ENCODE data around the gene HSPB2.
"Not testable (repeated sequence)": the region's sequence is repeated elsewhere in the genome, so short reads cannot be mapped to it uniquely, and the experiment has no call there.

Gene HSPB2

GRCh38 chr11:111921541-111922230 lies 9.2 kb downstream of the HSPB2 start:
- FAIRE-seq (no peak), DNase-seq (ENCODE audit: insufficient read length, low spot score) (no peak)
- TF ChIP-seq POLR2A (IDR thresholded peaks at IDR 0.05; ENCODE audit: low read depth, low read length), result no peak

DNA sequence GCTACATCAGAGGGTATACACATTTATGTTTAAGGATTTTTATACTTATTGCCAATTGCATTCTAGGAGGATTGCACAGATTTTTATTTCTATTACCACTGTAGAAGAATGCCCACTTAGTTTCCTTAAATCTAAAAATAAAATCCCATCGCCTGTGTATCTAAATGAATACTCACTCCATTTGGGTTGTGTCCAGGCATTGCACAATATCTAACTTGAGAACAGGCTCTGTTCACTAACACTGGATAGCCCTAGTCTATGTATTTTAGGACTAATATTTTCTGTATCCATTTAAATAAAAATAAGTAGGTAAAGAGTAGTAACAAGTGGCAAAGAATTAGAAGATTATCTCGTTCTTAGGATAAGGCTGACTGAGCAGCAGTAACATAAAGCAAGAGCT lies 10.3 kb downstream of the HSPB2 start:
- DNase-seq (ENCODE audit: insufficient read length, low spot score), result no peak
- no peak for FAIRE-seq
- no peak for TF ChIP-seq POLR2A (IDR thresholded peaks at IDR 0.05; ENCODE audit: low read depth, low read length)

DNA sequence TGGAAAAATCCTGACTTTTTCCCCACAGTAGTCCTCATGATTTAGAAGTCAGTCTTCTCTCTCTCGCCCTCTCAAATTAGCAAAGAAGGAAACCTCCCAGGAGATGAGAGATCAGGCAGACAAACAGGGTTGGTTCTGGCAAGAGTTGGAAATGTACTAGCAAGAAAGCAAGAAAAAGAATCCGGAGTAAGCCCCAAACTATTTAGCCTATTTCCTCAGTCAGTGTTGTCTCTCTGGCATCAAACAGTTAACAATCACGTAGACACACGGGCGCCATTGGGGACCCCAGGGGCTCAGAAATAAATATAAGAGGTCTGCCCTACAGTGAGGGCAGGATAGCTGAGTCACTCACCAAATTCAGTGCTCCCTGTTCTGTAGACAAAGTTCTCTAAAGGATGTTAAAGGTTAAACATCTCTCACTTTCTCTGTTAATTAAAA lies 10.8 kb downstream of the HSPB2 start:
- FAIRE-seq (no peak), DNase-seq (ENCODE audit: insufficient read length, low spot score) (no peak)
- no peak for TF ChIP-seq POLR2A (IDR thresholded peaks at IDR 0.05; ENCODE audit: low read depth, low read length)

DNA sequence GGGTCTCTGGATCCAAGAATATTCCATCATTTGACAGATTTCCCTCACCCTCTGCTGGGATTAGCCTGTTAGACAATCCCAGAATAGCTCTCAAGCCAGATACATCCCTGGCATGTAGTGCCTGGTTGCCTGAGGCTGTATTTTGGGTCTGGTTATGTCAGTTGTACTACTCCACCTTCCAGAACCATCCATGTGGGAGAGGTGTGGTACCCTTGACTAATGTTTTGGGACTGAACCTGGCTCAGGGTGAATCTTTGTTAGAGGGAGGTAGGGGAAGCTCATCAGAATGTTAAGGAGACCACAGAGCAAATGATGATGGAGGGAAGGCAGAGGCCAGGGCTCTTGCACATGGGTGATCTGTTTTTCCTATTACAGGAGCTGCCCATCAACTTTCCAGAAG lies 11.4 kb downstream of the HSPB2 start:
- TF ChIP-seq POLR2A (IDR thresholded peaks at IDR 0.05; ENCODE audit: low read depth, low read length), result no peak
- no peak for FAIRE-seq

GRCh38 chr11:111925953-111926352 lies 13.4 kb downstream of the HSPB2 start:
- DNase-seq (ENCODE audit: insufficient read length, low spot score) (no peak), FAIRE-seq (no peak)
- no peak for TF ChIP-seq POLR2A (IDR thresholded peaks at IDR 0.05; ENCODE audit: low read depth, low read length)

More for the DNA sequence above, 11.4 kb downstream of the HSPB2 start:
- DNase-seq (ENCODE audit: insufficient read length, low spot score), result no peak

DNA sequence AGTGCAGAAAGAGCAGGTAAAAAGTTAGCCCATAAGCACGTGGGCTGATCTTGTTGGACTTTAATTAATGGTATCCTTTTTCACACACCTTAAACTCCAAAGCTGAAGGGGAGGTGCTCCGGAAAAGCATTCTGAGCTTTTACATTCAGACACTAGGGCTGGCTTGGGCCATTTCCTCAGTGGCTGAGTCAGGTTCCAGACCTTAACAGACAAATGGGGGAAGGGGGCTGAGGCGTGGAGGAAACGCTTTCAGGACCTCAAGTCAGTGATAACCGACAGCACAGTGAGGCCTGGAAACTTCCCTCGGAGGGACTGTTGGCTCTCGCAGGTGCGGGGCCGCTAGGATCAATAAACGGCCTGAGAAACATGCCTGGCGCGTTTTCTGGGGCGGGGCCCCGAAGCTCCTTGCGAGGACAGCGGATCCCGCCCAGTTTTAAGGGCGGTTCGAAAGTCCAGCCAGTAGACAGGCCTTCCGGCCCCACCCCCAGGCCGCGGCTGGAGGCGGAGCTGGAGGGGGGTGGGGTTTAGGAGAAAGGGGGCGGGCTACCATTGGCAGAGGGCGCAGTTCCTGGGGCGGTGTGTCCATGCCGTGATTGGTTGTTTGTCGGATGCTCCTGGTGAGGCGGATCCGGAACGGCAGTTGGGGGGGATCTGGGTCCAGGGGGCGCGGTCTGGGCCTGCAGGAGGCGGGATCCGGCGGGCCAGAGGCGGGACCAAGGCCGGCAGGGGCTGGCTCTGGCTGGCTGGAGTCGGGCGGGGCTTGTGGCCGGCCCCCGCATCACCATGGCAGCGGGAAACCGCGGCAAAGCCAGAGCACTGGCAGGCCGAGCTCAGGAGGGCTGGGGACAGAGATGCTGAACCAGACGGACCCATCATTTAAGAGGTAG lies 14.2 kb downstream of the HSPB2 start:
- DNase-seq (ENCODE audit: insufficient read length, low spot score) (peak; percentile 77), FAIRE-seq (peak; percentile 53)
- no peak for TF ChIP-seq POLR2A (IDR thresholded peaks at IDR 0.05; ENCODE audit: low read depth, low read length)

GRCh38 chr11:111930472-111930871 lies 17.9 kb downstream of the HSPB2 start:
- no peak for FAIRE-seq
- TF ChIP-seq POLR2A (IDR thresholded peaks at IDR 0.05; ENCODE audit: low read depth, low read length), result no peak
- no peak for DNase-seq (ENCODE audit: insufficient read length, low spot score)

DNA sequence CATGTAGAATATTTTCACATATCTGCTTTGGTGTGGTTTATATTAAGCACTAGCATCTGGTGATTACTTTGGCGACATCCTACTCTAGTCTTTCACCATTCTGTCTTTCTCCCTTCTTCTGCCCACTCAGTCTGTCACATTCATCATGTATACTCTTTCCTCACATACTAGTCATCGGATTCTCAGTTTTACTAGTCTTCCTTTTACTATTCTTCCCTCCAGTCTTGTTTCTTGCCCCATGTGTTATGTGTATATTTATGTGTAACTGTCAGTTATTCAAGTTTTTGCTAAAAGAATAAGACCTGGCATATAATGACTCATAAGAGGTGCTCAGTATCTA lies 20.0 kb downstream of the HSPB2 start:
- DNase-seq (ENCODE audit: insufficient read length, low spot score) (no peak), FAIRE-seq (no peak)
- TF ChIP-seq POLR2A (IDR thresholded peaks at IDR 0.05; ENCODE audit: low read depth, low read length), result no peak

GRCh38 chr11:111933176-111933575 lies 20.6 kb downstream of the HSPB2 start:
- FAIRE-seq; DNase-seq (ENCODE audit: insufficient read length, low spot score): not testable (repeated sequence)

DNA sequence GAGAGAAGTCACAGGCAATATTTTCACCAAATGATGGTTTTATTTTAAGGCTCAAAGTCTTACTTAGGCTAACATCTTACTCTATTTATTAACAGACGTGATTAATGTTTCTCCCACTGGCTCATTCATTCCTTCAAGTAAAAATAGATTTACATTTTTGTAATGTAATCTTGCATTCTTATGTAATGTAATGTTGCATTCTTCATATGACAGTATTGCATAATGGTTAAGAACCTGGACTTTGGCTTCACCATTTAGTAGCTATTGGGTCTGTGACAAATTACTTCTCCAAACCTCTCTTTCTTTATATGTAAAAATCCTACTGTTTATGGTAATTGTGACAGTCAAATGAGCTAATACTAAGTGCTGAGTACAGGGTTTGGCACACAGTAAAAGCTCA lies 21.3 kb downstream of the HSPB2 start:
- FAIRE-seq, result no peak
- no peak for TF ChIP-seq POLR2A (IDR thresholded peaks at IDR 0.05; ENCODE audit: low read depth, low read length)
- no peak for DNase-seq (ENCODE audit: insufficient read length, low spot score)

DNA sequence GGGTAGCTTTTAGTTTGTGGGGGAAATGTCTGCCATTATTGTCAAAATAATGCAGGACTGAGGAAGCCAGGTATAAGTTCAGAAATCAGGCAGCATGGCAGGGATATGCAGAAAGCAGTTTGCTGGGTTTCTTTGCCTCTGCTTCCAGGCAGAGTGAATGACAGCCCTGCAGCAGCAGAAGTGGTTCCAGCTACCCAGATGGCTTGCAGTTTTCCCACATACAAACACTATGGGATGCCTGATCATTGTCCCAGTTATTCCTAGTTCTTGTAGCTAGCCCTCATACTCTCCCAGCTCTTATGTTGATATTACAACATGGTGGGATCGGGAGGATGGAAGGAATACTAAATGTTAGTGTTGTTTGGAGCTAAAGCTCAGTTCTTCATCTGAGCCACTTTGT lies 21.8 kb downstream of the HSPB2 start:
- DNase-seq (ENCODE audit: insufficient read length, low spot score), result no peak
- TF ChIP-seq POLR2A (IDR thresholded peaks at IDR 0.05; ENCODE audit: low read depth, low read length), result no peak
- FAIRE-seq, result no peak

- DNase-seq (ENCODE audit: insufficient read length, low spot score), result no peak
- TF ChIP-seq POLR2A (IDR thresholded peaks at IDR 0.05; ENCODE audit: low read depth, low read length), result no peak
- FAIRE-seq, result no peak
Observed at GRCh38 chr11:111935317-111936039, 22.9 kb downstream of the HSPB2 start.

GRCh38 chr11:111936040-111936540 lies 23.6 kb downstream of the HSPB2 start:
- DNase-seq (ENCODE audit: insufficient read length, low spot score) (no peak), FAIRE-seq (no peak)

GRCh38 chr11:111937461-111937769 lies 24.9 kb downstream of the HSPB2 start:
- DNase-seq (ENCODE audit: insufficient read length, low spot score) (no peak), FAIRE-seq (no peak)
- TF ChIP-seq POLR2A (IDR thresholded peaks at IDR 0.05; ENCODE audit: low read depth, low read length), result no peak

More at GRCh38 chr11:111936040-111936540, 23.6 kb downstream of the HSPB2 start:
- no peak for TF ChIP-seq POLR2A (IDR thresholded peaks at IDR 0.05; ENCODE audit: low read depth, low read length)
